Hindlimb muscle (tissue), 1 donor: Measurements from ENCODE around the gene RBMX2. TPM values are rescaled to one million over a fixed set of nuclear protein-coding genes. Genes with fewer than 3 reads are reported as not detected.

Experiments used
- DNase-seq: peaks from one replicate; pipeline ENCODE4 v3.0.0-alpha.2; 2013
- polyA plus RNA-seq: library from polyadenylated mRNA; unstranded; fragments of 120-200 nt; gene quantifications from one replicate; pipeline ENCODE4 v1.2.1, GENCODE V29; 2013; ENCODE audit not compliant: insufficient read length

The RBMX2 gene
- polyA plus RNA-seq, 1 donor: 20.7 TPM

- DNase-seq: no peak
Observed at GRCh38 chrX:130446974-130447373, 45.2 kb downstream of the RBMX2 start.

Other genes starting within 250 kb of the RBMX2 start
- 20.9 TPM for gene AIFM1, start 236.1 kb upstream of the RBMX2 start, polyA plus RNA-seq
- gene RAB33A, start 230.0 kb upstream of the RBMX2 start, polyA plus RNA-seq: 0.36 TPM
- gene ZNF280C, start 133.1 kb upstream of the RBMX2 start, polyA plus RNA-seq: 5.6 TPM
- gene SLC25A14, start 62.1 kb upstream of the RBMX2 start, polyA plus RNA-seq: 9.4 TPM
- not detected for gene GPR119, start 16.3 kb upstream of the RBMX2 start, polyA plus RNA-seq